Measurements from ENCODE around the gene BCL2L11. TPM values are rescaled to one million over a fixed set of nuclear protein-coding genes. Genes with fewer than 3 reads are reported as not detected.

The BCL2L11 gene
- total RNA-seq, 2 experiments from 2014 or later = 21.9 to 25.6 TPM

DNA sequence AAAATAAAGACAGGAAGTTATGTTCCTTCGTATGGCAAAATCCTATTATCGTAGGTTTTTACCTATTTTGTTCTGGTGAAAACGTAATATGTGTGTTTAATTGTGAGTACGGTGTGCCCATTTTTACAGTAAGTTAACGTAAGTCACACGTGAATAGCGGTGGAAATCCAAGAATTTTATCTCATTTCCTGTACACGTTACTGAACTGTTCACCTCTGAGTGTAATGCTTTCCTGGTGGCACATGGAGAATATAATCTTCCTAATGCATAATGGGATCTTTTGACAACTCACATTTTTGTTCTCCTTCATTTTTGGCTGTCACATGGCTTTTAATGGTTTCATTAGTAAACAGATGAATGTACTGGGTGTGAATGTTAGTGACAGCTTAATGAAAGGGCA lies 28.2 kb downstream of the BCL2L11 start:
- intact Hi-C loops (cut with micrococcal nuclease) = no loop called here
- POLR2A ChIA-PET = no interaction called here
- H3K27me3 Mint-ChIP-seq = peaks cover 2% of the 10 kb centered on the region
- H3K27ac Mint-ChIP-seq = no peak overlapping the region
- H3K4me1 Mint-ChIP-seq (ENCODE audit: low read depth) = peaks cover 18% of the 10 kb centered on the region
- no peak for DNase-seq
- no peaks in the 10 kb centered on the region for H3K9me3 Mint-ChIP-seq
- H3K4me3 Mint-ChIP-seq = no peak overlapping the region
- CTCF ChIA-PET = no interaction called here
- peaks cover 61% of the 10 kb centered on the region for H3K36me3 Mint-ChIP-seq

DNA sequence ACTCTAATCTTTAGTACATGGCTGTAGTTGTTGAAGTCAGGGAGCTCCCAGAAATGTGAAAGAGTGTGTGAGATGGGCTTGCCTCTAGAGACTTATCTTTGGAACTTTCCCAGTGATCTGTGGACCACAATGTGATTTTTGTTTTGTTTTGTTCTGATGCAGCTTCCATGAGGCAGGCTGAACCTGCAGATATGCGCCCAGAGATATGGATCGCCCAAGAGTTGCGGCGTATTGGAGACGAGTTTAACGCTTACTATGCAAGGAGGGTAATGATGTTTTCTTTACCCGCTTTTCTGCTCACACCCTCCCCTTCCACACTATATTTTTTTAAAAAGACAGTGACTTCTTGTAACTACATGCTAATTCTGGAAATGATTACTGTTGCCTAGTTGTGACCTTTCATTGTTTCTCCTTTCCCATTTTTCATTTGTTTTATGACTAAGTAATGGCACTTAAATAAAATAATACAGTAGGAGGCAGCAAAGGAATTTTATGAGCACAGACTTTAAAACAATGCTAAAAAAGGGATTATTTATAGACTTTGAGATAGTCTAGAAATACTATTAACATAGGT lies 29.3 kb downstream of the BCL2L11 start:
- Mint-ChIP-seq H3K4me3 (no peak overlapping the region), H3K27me3 (no peaks in the 10 kb centered on the region), H3K4me1 (ENCODE audit: low read depth) (peaks cover 15% of the 10 kb centered on the region), H3K36me3 (peaks cover 63% of the 10 kb centered on the region), H3K27ac (no peak overlapping the region), H3K9me3 (no peaks in the 10 kb centered on the region)
- POLR2A ChIA-PET = interaction anchor here (0.8 kb wide), 1 partner anchor 40 kb away, joined by 3 read pairs; no protein-coding TSS in a partner anchor
- CTCF ChIA-PET = no interaction called here
- intact Hi-C loops (cut with micrococcal nuclease) = no loop called here
- no peak for DNase-seq

DNA sequence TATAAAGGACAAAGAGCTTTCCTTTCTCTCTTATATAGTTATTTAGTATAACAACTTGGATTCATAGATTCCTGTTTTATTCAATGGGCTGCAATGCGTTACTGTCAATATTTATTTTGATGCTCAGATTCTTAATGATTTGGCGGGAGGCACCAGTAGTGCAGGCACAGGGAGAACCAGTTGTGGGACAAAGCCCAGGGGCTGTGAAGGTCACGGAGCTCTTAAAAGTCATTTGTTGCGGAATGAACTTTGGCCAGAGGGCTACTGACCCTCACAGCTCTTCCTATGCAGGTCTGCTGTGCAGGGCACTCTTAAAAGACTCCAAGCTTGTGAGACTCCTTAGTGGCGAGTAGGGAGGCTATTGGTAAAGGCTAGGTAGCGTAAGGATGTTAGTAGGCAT lies 34.0 kb downstream of the BCL2L11 start:
- CTCF ChIA-PET = no interaction called here
- POLR2A ChIA-PET = no interaction called here
- no peak overlapping the region for H3K27ac Mint-ChIP-seq
- no peak overlapping the region for H3K4me3 Mint-ChIP-seq
- peaks cover 75% of the 10 kb centered on the region for H3K36me3 Mint-ChIP-seq
- H3K27me3 Mint-ChIP-seq = no peaks in the 10 kb centered on the region
- no peaks in the 10 kb centered on the region for H3K9me3 Mint-ChIP-seq
- intact Hi-C loops (cut with micrococcal nuclease) = no loop called here
- H3K4me1 Mint-ChIP-seq (ENCODE audit: low read depth) = peaks cover 15% of the 10 kb centered on the region
- DNase-seq = no peak

DNA sequence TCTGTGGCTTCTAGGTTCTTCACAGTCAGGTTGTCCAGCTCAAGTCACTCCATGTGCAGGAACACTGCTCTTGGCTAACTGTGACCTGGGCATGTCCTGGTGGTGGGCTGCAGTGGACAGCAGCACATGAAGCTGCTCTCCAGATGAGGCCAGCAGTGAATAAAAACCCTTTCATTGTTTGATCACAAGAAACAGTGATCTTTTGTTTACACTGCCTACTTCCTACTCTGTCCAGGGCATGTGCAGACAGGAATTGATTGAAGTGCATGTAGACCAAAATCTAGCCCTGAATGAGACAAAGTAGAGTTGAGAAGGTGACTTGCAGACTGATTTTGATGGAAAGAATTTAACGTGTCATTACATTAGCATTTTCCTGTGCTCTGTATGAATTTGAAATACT lies 34.9 kb downstream of the BCL2L11 start:
- POLR2A ChIA-PET = no interaction called here

DNA sequence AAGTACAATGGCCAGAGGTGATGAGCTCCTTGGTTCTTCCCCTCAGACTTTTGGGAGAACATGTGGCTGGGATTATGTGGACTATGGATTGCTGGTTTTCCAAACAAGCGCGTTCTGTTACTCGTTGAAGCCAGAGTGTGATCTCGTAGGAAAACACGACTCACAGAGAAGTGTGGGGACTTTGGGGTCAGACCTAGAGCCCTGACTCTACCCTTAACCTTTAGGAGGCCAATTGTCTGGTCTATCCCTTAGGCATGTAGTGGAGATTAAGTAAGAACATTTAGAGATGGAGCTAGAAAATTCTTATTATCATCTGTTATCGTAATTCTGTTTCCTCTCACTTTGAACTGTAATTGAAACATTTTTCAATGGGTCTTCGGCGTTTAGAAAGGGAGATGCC lies 35.8 kb downstream of the BCL2L11 start:
- CTCF ChIA-PET = no interaction called here
- no peaks in the 10 kb centered on the region for H3K27me3 Mint-ChIP-seq
- POLR2A ChIA-PET = interaction anchor here (0.7 kb wide), 1 partner anchor 9 kb away, joined by 3 read pairs; no protein-coding TSS in a partner anchor
- peaks cover 11% of the 10 kb centered on the region for H3K4me1 Mint-ChIP-seq (ENCODE audit: low read depth)
- H3K4me3 Mint-ChIP-seq = no peak overlapping the region
- no peak overlapping the region for H3K27ac Mint-ChIP-seq
- DNase-seq = no peak
- peaks cover 74% of the 10 kb centered on the region for H3K36me3 Mint-ChIP-seq
- intact Hi-C loops (cut with micrococcal nuclease) = no loop called here
- H3K9me3 Mint-ChIP-seq = no peaks in the 10 kb centered on the region

More for the DNA sequence above, 34.9 kb downstream of the BCL2L11 start:
- H3K36me3 Mint-ChIP-seq = peaks cover 75% of the 10 kb centered on the region
- H3K27ac Mint-ChIP-seq = no peak overlapping the region
- DNase-seq = no peak
- CTCF ChIA-PET = no interaction called here
- intact Hi-C loops (cut with micrococcal nuclease) = no loop called here
- no peak overlapping the region for H3K4me3 Mint-ChIP-seq
- no peaks in the 10 kb centered on the region for H3K9me3 Mint-ChIP-seq
- no peaks in the 10 kb centered on the region for H3K27me3 Mint-ChIP-seq
- peaks cover 11% of the 10 kb centered on the region for H3K4me1 Mint-ChIP-seq (ENCODE audit: low read depth)

DNA sequence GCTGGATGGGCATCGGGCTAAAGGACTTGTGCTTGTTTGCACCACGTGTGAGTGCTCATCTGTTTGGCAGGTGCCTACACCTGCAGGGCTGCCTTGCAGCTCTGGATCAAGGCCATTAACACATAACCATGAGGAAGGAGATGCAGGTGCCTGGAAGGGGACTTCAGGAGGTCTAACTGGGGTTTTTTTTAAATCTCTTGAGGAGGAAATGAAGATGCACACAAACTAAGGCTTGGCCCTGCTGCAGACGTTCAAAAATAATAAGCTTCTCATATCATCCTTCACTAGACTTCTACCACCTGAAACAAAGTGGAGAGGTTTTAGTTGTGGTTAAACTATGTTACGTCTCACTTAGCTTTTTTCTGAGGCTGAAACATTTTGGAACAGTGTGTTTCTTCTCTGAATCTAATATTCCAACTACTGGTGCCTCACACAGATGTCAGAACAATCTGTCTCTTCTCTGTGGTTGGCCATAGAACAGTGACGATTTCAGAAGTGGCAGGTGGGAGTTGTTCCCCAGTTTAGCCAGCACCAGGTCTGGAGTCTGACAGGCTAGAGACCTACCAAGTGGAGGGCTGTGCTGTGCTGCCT lies 36.5 kb downstream of the BCL2L11 start:
- ChIA-PET POLR2A (no interaction called here), CTCF (no interaction called here)
- H3K27me3 Mint-ChIP-seq = no peaks in the 10 kb centered on the region

DNA sequence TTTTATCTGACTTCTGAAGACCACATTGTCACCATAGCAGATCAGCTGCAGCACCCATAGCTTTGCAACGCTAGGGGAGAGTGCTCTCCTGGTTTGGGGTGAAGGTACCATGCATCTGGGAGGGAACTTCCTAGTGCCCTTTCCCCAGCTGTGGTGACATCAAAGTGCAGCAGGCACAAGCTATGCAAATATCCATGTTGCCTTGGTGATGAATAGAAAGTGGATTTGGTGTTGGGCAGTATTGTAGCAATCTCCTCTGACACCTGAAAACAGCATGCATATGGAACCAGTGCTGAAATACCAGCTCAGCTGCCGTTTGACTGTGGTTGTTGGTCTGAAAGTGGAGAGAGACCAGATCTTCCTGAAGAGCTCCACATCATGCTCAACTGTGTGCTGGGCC lies 37.1 kb downstream of the BCL2L11 start:
- Mint-ChIP-seq H3K36me3 (peaks cover 72% of the 10 kb centered on the region), H3K4me3 (no peak overlapping the region), H3K9me3 (no peaks in the 10 kb centered on the region), H3K27ac (no peak overlapping the region), H3K4me1 (ENCODE audit: low read depth) (peaks cover 19% of the 10 kb centered on the region), H3K27me3 (no peaks in the 10 kb centered on the region)
- POLR2A ChIA-PET = no interaction called here
- DNase-seq = no peak
- intact Hi-C loops (cut with micrococcal nuclease) = no loop called here
- CTCF ChIA-PET = no interaction called here

More for the DNA sequence above, 36.5 kb downstream of the BCL2L11 start:
- no peak for DNase-seq
- intact Hi-C loops (cut with micrococcal nuclease) = no loop called here
- Mint-ChIP-seq H3K36me3 (peaks cover 72% of the 10 kb centered on the region), H3K4me1 (ENCODE audit: low read depth) (peaks cover 12% of the 10 kb centered on the region), H3K9me3 (no peaks in the 10 kb centered on the region), H3K4me3 (no peak overlapping the region), H3K27ac (no peak overlapping the region)

DNA sequence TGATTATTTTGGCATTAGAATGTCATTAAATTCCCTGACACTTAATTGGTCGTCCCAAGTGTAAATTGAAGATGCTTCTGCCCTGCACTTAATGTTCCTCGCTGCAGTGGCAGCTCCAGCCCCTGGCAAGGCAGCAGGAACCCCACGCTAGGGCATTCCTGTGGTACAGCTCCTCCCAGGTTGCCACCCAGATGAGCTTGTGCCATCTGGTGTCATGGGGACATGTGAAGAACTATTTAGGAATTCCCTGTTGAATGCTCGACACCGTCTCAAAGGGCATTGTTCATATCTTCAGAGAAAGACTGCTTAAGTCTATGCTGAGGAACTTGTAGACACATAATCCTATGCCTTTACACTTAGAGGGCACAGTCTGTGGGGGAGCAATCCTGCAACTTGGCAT lies 38.9 kb downstream of the BCL2L11 start:
- Mint-ChIP-seq H3K9me3 (no peaks in the 10 kb centered on the region), H3K36me3 (peaks cover 72% of the 10 kb centered on the region), H3K27me3 (no peaks in the 10 kb centered on the region), H3K4me1 (ENCODE audit: low read depth) (peaks cover 25% of the 10 kb centered on the region), H3K27ac (no peak overlapping the region), H3K4me3 (no peak overlapping the region)
- no peak for DNase-seq
- intact Hi-C loops (cut with micrococcal nuclease) = no loop called here
- ChIA-PET POLR2A (no interaction called here), CTCF (no interaction called here)

DNA sequence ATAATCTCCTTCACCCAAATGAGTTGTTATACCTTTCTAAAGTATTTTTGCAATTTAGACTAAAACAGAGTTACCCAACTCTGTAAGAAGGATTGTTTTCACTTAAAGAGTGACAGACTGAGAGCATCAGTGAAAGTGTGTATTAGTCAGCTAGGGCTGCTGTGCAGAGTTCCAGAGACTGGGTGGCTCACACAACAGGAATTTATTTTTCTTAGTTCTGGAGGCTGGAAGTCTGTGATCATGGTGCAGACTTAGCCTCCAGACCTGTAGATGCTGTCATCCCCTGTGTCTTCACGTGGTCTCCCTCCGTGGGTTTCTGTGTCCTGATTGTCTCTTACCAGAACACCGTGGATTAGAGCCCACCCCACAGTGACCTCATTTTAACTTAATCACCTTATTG lies 40.0 kb downstream of the BCL2L11 start:
- ChIA-PET POLR2A (no interaction called here), CTCF (no interaction called here)
- peaks cover 25% of the 10 kb centered on the region for H3K4me1 Mint-ChIP-seq (ENCODE audit: low read depth)
- H3K36me3 Mint-ChIP-seq = peaks cover 72% of the 10 kb centered on the region
- no peak for DNase-seq
- H3K27ac Mint-ChIP-seq = no peak overlapping the region
- no peaks in the 10 kb centered on the region for H3K27me3 Mint-ChIP-seq
- H3K4me3 Mint-ChIP-seq = no peak overlapping the region
- H3K9me3 Mint-ChIP-seq = no peaks in the 10 kb centered on the region
- intact Hi-C loops (cut with micrococcal nuclease) = no loop called here

DNA sequence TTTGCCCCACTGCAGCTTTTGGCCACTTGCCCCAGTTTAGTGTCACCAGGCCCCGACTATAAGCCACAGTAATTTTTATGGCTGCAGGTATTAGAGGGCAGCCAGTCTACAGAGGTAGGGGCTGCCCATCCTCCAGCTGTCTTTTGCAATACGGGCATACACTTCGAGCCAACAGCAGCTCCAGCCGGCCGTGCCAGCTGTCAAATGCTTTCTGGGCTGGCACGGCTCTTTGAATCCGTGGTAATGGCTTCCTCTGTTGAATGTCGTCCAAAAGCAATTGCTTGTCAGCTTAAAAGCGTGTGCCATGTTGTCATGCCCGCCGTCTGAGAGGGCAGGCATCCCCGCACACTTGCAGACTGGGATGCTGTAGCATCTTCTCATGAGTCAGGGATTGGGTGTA lies 41.3 kb downstream of the BCL2L11 start:
- Mint-ChIP-seq H3K36me3 (peaks cover 67% of the 10 kb centered on the region), H3K4me3 (no peak overlapping the region), H3K27me3 (no peaks in the 10 kb centered on the region), H3K27ac (no peak overlapping the region), H3K4me1 (ENCODE audit: low read depth) (peaks cover 16% of the 10 kb centered on the region), H3K9me3 (no peaks in the 10 kb centered on the region)
- intact Hi-C loops (cut with micrococcal nuclease) = no loop called here
- CTCF ChIA-PET = interaction anchor here (0.9 to 1.0 kb wide), 2 partner anchors 59 to 350 kb away, joined by 3 to 4 read pairs; no protein-coding TSS in a partner anchor
- no peak for DNase-seq
- POLR2A ChIA-PET = no interaction called here

DNA sequence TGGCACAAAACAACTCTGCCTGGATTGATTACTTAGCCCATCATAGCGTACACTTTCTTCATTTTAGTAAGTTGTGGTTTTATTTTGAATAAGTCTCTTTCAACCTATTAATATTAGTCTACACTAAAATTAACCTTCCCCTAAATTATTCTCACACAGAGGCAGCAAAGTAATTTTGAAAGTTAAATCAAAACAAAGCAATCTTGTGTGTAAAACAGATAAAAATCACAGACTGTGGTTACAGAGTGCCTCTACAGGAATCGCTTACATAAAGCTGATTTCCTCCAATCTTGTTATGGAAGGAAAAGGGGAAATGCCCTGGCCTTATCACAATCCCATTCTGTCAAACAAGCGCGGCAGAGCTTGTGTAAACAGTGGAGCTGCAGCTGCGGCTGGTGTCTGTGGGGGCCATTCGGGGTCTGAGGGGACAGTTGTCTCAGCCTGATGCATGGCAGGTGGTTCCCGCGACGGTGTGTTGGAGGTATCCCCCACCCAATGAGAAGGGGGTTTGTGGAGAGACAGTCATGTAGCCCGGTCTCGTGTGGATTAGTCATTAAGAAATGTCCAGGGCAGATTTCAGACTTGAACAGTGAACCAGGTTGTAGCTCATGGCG lies 42.1 kb downstream of the BCL2L11 start:
- intact Hi-C loops (cut with micrococcal nuclease) = no loop called here
- Mint-ChIP-seq H3K27ac (no peak overlapping the region), H3K9me3 (no peaks in the 10 kb centered on the region), H3K4me1 (ENCODE audit: low read depth) (peaks cover 23% of the 10 kb centered on the region), H3K27me3 (no peaks in the 10 kb centered on the region), H3K4me3 (no peak overlapping the region), H3K36me3 (peaks cover 62% of the 10 kb centered on the region)
- no peak for DNase-seq
- ChIA-PET POLR2A (no interaction called here), CTCF (interaction anchor here (0.9 kb wide), 1 partner anchor 58 kb away, joined by 3 read pairs; no protein-coding TSS in a partner anchor)

DNA sequence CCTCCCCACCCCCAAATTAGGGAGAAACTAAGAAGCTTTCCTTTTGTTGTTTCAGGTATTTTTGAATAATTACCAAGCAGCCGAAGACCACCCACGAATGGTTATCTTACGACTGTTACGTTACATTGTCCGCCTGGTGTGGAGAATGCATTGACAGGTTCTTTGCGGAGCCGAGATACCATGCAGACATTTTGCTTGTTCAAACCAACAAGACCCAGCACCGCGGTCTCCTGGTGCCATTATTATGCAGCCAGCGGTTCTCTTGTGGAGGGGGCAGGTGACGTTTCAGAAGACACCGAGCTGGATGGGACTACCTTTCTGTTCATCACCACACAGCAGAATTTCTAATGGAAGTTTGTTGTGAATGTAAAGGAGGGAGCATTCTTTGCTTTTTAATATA lies 43.4 kb downstream of the BCL2L11 start:
- ChIA-PET POLR2A (no interaction called here), CTCF (no interaction called here)
- H3K4me3 Mint-ChIP-seq = no peak overlapping the region
- no peaks in the 10 kb centered on the region for H3K9me3 Mint-ChIP-seq
- peaks cover under 1% of the 10 kb centered on the region for H3K27me3 Mint-ChIP-seq
- intact Hi-C loops (cut with micrococcal nuclease) = no loop called here
- DNase-seq = no peak
- H3K27ac Mint-ChIP-seq = no peak overlapping the region
- H3K36me3 Mint-ChIP-seq = peaks cover 54% of the 10 kb centered on the region
- H3K4me1 Mint-ChIP-seq (ENCODE audit: low read depth) = peaks cover 34% of the 10 kb centered on the region

DNA sequence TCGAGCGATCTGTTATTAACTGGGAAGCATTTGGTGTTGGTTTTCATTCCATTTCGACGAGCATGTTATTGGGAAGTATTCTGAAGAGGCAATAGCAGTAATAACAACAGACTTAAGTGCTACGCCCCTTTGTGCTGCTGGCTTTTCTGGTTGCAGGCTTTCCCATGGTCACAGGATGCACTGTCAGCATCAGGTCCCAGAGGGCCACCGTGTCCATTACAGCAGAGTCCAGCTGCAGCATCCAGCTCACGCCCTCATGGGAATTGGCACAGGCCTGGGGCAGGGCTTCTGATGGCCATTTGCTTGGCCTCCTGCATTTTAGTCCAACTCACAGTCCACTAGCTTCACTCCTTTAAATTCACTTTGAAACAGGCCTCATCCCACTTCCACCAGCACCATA lies 44.4 kb downstream of the BCL2L11 start:
- H3K9me3 Mint-ChIP-seq = no peaks in the 10 kb centered on the region
- no peak overlapping the region for H3K27ac Mint-ChIP-seq
- H3K27me3 Mint-ChIP-seq = peaks cover 10% of the 10 kb centered on the region
- intact Hi-C loops (cut with micrococcal nuclease) = loop anchor here (5.0 kb wide), 1 partner anchor 48 kb away; no protein-coding TSS in a partner anchor
- H3K4me1 Mint-ChIP-seq (ENCODE audit: low read depth) = peaks cover 36% of the 10 kb centered on the region
- no peak for DNase-seq
- POLR2A ChIA-PET = no interaction called here
- H3K4me3 Mint-ChIP-seq = no peak overlapping the region
- CTCF ChIA-PET = no interaction called here
- peaks cover 49% of the 10 kb centered on the region for H3K36me3 Mint-ChIP-seq
